Ascending aorta (tissue), 2 donors: ENCODE data around the gene TXNRD1. TPM values are rescaled to one million over a fixed set of nuclear protein-coding genes. Genes with fewer than 3 reads are reported as not detected.

Source experiments
- DNase-seq, 2 donors: peaks; one replicate each; pipeline ENCODE4 v3.0.0-alpha.2; 2019; ENCODE audit warnings: low spot score in 2 of 2
- H3K27ac ChIP-seq, 2 donors: fragments of 200-600 bp; sonication (generic); one replicate each; pipeline ENCODE4 v1.5.1; 2016 to 2017; ENCODE audit warnings: mild to moderate bottlenecking in 1 of 2
- H3K27me3 ChIP-seq: fragments of 200-600 bp; sonication (generic); one replicate; pipeline ENCODE4 v1.5.1; 2017
- H3K36me3 ChIP-seq, 2 donors: fragments of 200-600 bp; sonication (generic); one replicate each; pipeline ENCODE4 v1.5.1; 2016
- H3K4me1 ChIP-seq, 2 donors: fragments of 200-600 bp; sonication (generic); one replicate each; pipeline ENCODE4 v1.5.1; 2016 to 2017; ENCODE audit warnings: mild to moderate bottlenecking in 1 of 2
- H3K4me3 ChIP-seq, 2 donors: fragments of 200-600 bp; sonication (generic); one replicate each; pipeline ENCODE4 v1.5.1; 2016 to 2017; ENCODE audit warnings: mild to moderate bottlenecking in 1 of 2
- H3K9me3 ChIP-seq, 2 donors: fragments of 200-600 bp; sonication (generic); one replicate each; pipeline ENCODE4 v1.5.1; 2016
- CTCF ChIP-seq, 3 experiments: fragments of 200-600 bp in 2 of 3; fragments of 450-650 bp in 1 of 3; sonication (generic) in 2 of 3; IDR thresholded peaks; one replicate each; pipeline ENCODE4 v1.5.1; 2016 to 2019; ENCODE audit warnings: antibody characterized with exemption in 3 of 3, mild to moderate bottlenecking in 1 of 3, moderate library complexity in 1 of 3
- intact Hi-C: fragments of 100-400 bp; cut with DNase I; formaldehyde crosslinking; loops from one replicate; pipeline ENCODE4 v1.15.1; 2023
- total RNA-seq: library from RNA; depleted of rRNA; stranded (reverse); fragments of >200 nt; gene quantifications from one replicate; pipeline ENCODE4 v1.1.0, GENCODE V29; 2016

The TXNRD1 gene
- 67.4 TPM for total RNA-seq

- H3K36me3 ChIP-seq = no peaks in the 10 kb centered on the region
- H3K9me3 ChIP-seq = no peaks in the 10 kb centered on the region
- peak within 1 kb of the TSS; percentile 60 to 72 for H3K4me3 ChIP-seq
- peak; percentile 36 to 91 for DNase-seq
- intact Hi-C loops = loop anchor here (1.0 to 5.0 kb wide), 4 partner anchors 39 to 143 kb away; partner anchors contain the start of gene EID3
- H3K27ac ChIP-seq = peak within 1 kb of the TSS; percentile 91 to 92
- TF ChIP-seq CTCF (IDR thresholded peaks at IDR 0.05) = peak; percentile 91 to 98 (median 94)
- H3K27me3 ChIP-seq = no peaks in the 10 kb centered on the region
- H3K4me1 ChIP-seq = peaks cover 5 to 15% of the 10 kb centered on the region in 2 donors
These were observed at the start of gene TXNRD1 for GRCh38 chr12:104215638-104216297. Gene TXNRD1, plus strand, starts transcription at chr12:104215779. Its CDS starts 24 bp downstream, at chr12:104215803.

DNA sequence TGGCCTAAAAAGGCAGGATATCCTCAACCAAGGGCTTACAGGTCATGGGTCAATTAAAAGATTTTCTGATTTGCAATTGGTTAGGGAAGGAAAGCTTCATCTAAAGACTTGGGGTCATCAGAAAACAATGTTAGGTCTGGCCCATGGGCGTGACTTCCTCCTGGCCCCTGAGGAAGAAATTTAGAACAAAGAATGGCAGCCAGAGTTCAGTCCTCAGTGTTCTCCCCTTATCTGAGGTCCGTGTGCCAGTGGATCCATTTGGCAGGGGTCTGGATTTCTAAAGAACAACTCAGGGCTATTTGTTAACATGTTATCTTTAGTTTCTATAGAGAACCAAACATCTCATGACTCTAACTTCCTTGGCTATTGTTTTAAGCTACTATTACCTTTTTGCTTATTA, 49.8 kb upstream of the TXNRD1 start:
- Histone ChIP-seq H3K9me3 (no peaks in the 10 kb centered on the region), H3K27me3 (no peaks in the 10 kb centered on the region), H3K27ac (no peak overlapping the region), H3K4me3 (no peak overlapping the region), H3K36me3 (no peaks in the 10 kb centered on the region), H3K4me1 (no peaks in the 10 kb centered on the region)
- TF ChIP-seq CTCF (IDR thresholded peaks at IDR 0.05) = no peak
- intact Hi-C loops = no loop called here
- no peak for DNase-seq

DNA sequence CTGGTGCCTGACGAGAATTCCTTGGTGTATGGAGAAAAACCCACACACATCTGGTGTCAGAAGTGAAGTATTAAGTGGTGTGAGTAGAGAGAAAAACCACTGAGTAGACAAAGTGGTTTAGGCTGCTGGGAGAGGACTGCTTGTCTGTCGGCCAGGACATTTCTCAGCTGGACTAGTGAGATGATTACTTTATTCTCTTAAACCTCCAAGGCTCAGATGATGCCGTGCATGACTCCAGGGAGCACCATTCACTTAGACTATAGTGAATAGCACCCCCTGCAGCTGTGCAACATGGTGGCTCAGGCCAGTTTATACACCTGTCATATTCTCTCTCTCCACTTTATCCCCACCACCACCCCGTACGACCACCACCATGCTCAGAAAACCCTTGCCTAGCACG, 49.1 kb upstream of the TXNRD1 start:
- TF ChIP-seq CTCF (IDR thresholded peaks at IDR 0.05) = no peak
- Histone ChIP-seq H3K9me3 (no peaks in the 10 kb centered on the region), H3K4me1 (no peaks in the 10 kb centered on the region), H3K4me3 (no peak overlapping the region), H3K27ac (no peak overlapping the region), H3K27me3 (no peaks in the 10 kb centered on the region), H3K36me3 (no peaks in the 10 kb centered on the region)
- intact Hi-C loops = no loop called here
- no peak for DNase-seq

DNA sequence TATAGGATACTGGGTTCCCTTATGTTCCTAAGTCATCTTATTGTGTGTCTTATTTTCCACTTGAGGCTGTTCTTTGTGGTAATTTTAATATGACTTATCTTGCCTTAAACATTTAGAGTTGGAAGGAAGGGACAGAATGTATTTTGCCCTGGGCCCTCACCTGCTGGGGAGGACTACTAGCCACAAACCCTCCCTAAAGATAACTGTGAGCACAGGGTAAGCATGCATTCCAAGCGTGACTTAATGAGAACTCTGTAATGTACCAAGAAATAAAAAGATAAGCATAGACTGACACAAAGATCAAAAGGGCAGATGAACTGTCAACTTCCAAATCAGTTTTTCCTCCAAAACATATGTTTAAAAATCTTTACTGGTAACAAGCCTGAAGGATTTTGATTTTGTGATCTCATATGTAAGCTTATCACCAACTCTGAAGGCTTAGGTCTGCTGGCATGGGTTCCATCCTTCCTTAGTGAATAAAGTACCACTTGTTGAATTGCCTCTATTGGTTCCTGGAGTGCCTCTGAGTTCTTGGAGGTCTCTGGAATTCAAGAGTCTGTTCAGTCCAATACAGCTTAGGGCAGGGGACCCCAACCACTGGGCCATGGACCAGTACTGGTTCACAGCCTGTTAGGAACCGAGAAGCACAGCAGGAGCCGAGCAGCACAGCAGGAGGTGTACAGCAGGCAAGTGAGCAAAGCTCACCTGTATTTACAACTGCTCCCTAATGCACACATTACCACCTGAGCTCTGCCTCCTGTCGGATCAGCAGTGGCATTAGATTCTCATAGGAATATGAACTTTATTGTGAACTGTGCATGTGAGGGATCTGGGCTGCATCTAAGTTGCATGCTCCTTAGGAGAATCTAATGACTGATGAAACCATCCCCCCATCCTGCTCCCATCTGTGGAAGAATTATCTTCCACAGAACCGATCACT, 47.8 kb upstream of the TXNRD1 start:
- no peak for DNase-seq
- H3K27ac ChIP-seq = no peak overlapping the region
- TF ChIP-seq CTCF (IDR thresholded peaks at IDR 0.05) = no peak
- no peaks in the 10 kb centered on the region for H3K4me1 ChIP-seq
- intact Hi-C loops = no loop called here
- no peak overlapping the region for H3K4me3 ChIP-seq
- H3K9me3 ChIP-seq = no peaks in the 10 kb centered on the region
- H3K27me3 ChIP-seq = no peaks in the 10 kb centered on the region
- no peaks in the 10 kb centered on the region for H3K36me3 ChIP-seq

DNA sequence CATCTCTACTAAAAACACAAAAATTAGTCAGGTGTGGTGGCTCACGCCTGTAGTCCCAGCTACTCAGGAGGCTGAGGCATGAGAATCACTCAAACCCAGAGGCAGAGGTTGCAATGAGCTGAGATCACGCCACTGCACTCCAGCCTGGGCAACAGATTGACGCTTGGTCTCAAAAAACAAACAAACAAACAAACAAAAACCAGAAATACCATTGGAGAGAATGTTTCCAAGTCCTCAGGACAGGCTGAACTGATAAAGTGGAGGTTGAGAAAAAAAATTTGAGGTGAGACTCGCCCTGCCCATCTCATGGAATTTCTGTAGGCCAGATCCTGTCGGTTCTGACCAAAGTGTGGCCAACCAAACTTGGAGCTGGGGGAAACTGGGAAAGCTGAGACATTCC, 47.0 kb upstream of the TXNRD1 start:
- Histone ChIP-seq H3K36me3 (no peaks in the 10 kb centered on the region), H3K4me3 (no peak overlapping the region), H3K27me3 (no peaks in the 10 kb centered on the region), H3K9me3 (no peaks in the 10 kb centered on the region), H3K4me1 (no peaks in the 10 kb centered on the region), H3K27ac (no peak overlapping the region)
- no peak for DNase-seq
- intact Hi-C loops = no loop called here
- no peak for TF ChIP-seq CTCF (IDR thresholded peaks at IDR 0.05)
